ENCODE measurements around the gene FAT4.

GRCh38 chr4:125306112-125306511 lies 8.6 kb upstream of the FAT4 start:
- TF ChIP-seq POLR2A (IDR thresholded peaks at IDR 0.05; ENCODE audit: low read length) (no peak), GATA1 (IDR thresholded peaks at IDR 0.05; ENCODE audit: low read depth, low read length) (no peak)
